IPS DF 19.7 (cell line): ENCODE results near the gene IMMP2L.

Source experiments
- DNase-seq: peaks from one replicate; pipeline ENCODE4 v3.0.0-alpha.2; 2013; ENCODE audit warnings: low read depth, low spot score

The IMMP2L gene

DNA sequence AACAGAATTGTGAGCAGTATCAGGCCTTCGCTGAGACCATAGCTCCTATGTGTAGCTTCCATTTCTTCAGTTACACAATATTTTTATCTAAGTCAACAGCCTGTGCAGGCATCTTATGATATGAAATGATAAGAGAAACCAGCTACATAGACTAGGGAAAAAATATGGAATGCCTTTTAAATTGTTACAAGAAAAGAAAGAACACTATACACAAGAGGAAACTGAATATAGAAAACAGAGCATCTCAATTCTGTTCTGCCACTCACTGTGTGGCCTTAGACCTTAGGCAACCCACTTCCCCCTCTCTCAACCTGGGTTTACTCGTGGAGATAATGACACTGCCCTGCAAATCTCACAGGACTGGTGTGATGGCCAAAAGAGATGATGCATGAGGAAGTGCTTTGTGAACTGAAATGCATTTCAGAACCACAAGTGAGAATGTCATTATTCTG is 338.5 kb downstream of the IMMP2L start:
- DNase-seq = no peak

- no peak for DNase-seq
Measured at GRCh38 chr7:111215550-111215949, 346.7 kb downstream of the IMMP2L start.

DNA sequence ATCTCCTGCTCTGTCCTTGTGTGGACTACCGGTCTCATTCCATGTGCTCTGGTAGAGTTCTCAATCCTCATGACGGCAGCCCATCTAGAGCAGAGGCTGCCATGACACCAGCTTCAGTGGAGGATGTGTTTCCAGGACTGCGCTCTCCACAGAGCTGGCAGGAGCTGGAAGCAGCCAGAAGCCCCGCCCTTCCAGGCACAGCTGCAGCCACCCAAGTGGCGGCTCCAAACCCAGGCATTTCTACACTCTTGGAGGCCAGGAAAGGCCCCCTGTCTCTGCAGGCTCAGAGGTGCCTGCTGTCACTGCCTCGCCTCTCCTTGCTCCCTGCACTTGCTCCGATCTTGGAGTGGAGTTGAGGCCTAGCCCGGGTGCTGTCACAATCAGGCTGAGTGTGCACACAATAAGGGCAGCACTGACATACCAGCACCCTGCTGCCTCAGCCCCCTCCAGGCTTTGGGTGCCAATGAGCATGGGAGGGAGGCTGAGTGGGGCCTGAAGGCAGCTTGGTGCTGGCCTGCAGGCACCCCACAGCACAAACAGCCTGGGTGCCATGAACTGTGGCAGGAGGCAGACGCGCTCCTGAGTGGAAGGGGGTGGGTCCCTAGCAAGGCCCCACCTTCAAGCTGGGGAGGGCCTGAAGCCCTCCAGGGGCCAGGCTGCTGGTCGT is 349.3 kb downstream of the IMMP2L start:
- no peak for DNase-seq

DNA sequence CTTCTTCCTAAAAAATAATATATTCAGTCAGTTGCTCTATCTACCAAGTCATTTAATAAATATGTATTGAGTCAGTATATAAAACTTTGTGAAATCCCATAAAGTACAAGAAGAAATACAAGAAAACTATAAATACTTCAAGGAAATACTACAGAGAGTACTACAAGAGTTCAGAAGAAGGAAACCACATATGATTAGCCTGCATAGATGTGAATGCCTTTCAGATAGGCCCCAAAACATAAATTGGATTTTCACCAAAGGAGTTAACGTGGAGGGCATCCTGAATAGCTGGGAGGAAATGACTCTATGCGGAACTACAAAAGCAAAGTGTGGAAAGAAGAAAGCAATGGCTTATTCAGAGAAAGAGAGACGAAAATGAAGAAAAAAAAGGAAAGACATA is 351.3 kb downstream of the IMMP2L start:
- no peak for DNase-seq

DNA sequence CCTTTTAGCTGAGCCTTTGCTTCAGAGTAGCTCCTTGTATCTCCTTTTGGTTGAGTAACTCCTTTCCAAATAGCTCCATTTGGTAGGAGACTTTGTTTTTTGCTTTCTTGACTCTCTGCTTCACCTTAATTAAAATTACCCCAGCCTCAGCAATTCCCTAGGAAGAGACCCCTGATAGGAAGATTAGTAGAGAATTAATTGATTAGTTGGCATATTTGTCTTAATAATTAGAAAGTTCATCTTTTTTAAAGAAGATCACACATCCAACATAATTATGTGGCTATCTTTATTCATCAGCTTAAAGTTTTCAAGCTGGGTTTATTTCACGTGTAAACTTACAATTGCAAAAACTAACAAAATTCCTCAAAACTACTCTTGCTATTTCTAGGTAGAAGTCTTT is 352.2 kb downstream of the IMMP2L start:
- no peak for DNase-seq

DNA sequence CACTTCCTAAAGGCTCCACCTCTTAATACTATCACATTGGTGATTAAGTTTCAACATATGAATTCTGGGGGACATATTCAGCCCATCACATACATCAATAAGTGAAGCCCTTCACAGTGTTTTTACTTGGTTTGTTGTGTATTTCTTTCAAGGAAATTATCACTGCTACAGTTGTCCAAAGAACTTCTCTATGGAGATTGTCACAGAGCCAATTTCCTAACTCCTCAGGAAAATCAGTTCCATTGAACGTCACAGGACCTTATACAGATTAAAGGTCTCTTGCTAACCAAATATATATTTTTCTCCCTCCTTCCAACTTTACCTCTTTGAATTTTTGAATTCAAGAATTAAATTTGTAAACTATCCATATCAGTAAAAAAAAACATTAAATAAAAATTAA is 357.0 kb downstream of the IMMP2L start:
- no peak for DNase-seq

DNA sequence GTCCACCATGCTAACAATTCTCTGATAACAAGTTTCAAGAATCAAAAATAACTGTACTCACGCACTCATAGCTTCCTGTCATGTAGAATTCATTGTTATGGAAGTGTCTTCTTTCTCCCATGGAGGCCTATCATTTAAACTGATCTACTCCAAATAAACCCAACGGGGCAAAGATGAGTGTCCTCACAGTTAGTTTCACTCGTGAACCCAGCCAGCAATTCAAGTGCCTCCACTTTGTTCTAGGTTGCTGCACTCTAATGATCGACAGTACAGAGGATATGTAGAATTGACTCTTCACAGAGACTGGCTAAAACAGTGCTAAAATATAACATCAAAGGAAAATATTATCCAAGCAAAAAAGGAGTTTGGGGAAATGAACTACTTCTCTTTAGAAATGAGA is 360.0 kb downstream of the IMMP2L start:
- DNase-seq = no peak

- no peak for DNase-seq
Measured at GRCh38 chr7:111199643-111200042, 362.6 kb downstream of the IMMP2L start.

GRCh38 chr7:111198255-111198654 is 364.0 kb downstream of the IMMP2L start:
- no peak for DNase-seq

- DNase-seq = no peak
Measured at GRCh38 chr7:111196655-111197054, 365.6 kb downstream of the IMMP2L start.

GRCh38 chr7:111192614-111193413 is 369.5 kb downstream of the IMMP2L start:
- no peak for DNase-seq

GRCh38 chr7:111190804-111191203 is 371.5 kb downstream of the IMMP2L start:
- DNase-seq = no peak

- DNase-seq = no peak
Measured at GRCh38 chr7:111184987-111185386, 377.3 kb downstream of the IMMP2L start.

- DNase-seq = no peak
Measured at GRCh38 chr7:111183321-111183720, 379.0 kb downstream of the IMMP2L start.

DNA sequence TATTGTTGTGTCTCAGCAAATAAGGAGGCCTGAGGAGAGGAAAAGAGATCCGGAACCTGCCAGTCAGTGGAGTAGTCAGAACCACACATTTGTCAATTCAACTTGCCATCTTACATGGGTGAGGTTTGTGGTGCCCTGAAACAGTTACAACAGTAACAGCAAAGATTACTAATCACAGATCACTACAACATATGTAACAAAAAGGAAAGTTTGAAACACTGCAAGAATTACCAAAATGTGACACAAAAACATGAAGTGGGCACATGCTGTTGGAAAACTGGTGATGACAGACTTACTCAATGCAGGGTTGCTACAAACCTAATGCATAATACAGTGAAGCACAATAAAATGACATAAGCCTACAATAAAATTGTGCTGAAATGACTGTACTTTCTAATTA is 382.0 kb downstream of the IMMP2L start:
- no peak for DNase-seq

DNA sequence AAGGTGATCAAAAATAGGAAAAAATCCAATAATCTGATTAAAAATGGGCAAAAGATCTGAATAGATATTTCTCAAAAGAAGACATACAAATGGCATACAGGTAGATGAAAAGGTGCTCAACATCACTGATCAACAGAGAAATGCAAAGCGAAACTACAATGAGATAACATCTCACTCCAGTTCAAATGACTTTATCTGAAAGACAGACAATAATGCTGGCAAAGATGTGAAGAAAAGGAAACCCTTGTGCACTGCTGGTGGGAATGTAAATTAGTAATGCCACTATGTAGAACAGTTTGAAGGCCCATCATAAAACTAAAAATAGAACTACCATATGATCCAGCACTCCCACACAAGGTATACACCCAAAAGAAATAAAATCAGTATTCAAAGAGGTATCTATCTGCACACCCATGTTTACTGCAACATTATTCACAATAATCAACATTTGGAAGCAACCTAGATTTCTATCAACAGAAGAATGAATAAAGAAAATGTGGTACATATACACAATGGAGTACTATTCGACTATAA is 386.3 kb downstream of the IMMP2L start:
- no peak for DNase-seq

GRCh38 chr7:111174510-111174909 is 387.8 kb downstream of the IMMP2L start:
- DNase-seq = no peak

DNA sequence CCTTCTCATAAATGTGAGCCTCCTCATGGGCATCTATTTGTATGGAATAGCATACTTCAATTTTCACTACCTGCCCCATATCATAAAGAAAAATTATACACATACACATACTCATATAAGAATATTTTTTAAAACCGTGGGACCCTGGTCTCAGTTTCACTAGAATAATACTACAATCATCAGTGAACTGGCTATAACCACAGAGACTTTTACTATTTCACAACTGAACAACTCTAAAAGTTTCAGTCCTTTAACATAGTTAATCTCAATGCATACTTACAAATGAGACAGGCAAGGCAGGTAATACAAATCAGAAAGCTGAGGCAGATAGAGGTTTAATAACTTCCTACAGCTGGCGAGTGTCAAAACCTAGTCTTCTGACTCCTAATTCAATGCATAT is 388.3 kb downstream of the IMMP2L start:
- DNase-seq = no peak

- DNase-seq = no peak
Measured at GRCh38 chr7:111173528-111173927, 388.8 kb downstream of the IMMP2L start.

- DNase-seq = no peak
Measured at GRCh38 chr7:111172564-111173257, 389.6 kb downstream of the IMMP2L start.

DNA sequence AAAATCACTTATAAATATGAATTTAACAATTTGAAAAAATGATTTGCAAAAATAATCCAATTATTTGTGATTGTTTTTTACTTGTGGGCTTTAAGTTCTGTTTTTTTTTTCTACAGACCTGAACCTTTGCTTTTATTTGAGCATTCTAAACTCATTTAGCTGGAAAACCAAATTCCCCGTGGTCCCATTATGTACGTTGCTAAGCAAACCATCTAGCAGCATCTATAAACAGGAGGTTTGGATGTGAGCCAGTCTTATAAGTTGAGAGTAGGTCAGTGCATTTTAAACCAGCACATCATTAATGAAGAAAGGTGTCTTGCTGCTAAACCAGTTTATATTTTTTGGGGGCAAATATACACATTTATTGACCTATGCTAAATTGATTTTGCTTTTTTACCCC is 394.1 kb downstream of the IMMP2L start:
- no peak for DNase-seq

GRCh38 chr7:111164442-111164841 is 397.9 kb downstream of the IMMP2L start:
- DNase-seq = no peak
